ENCODE measurements around the gene PDE4D. TPM values are rescaled to one million over a fixed set of nuclear protein-coding genes. Genes with fewer than 3 reads are reported as not detected.

PDE4D gene
- polyA plus RNA-seq, 3 donors = 1.3 to 22.7 (median 11.0) TPM

- 90 to 95% (median 92%) methylated on average over 1 of the region's 1 CpG for WGBS, 3 donors
- no peak overlapping the region for H3K27ac ChIP-seq (ENCODE audit: low read depth, low read length)
Measured at GRCh38 chr5:59843511-59844213, 49.9 kb downstream of the PDE4D start.

GRCh38 chr5:59842999-59843398 is 50.5 kb downstream of the PDE4D start:
- no peak overlapping the region for H3K27ac ChIP-seq (ENCODE audit: low read depth, low read length)
- 14 to 46% (median 23%) methylated on average over 1 of the region's 1 CpG for WGBS, 3 donors

GRCh38 chr5:59840200-59840601 is 53.3 kb downstream of the PDE4D start:
- 40 to 68% (median 66%) methylated on average over 3 of the region's 3 CpGs for WGBS, 3 donors
- H3K27ac ChIP-seq (ENCODE audit: low read depth, low read length) = no peak overlapping the region

GRCh38 chr5:59838989-59839388 is 54.5 kb downstream of the PDE4D start:
- no peak overlapping the region for H3K27ac ChIP-seq (ENCODE audit: low read depth, low read length)
- WGBS, 3 donors = 80 to 95% (median 88%) methylated on average over 2 of the region's 2 CpGs

- 58 to 71% (median 66%) methylated on average over 2 of the region's 2 CpGs for WGBS, 3 donors
Measured at GRCh38 chr5:59838067-59838466, 55.5 kb downstream of the PDE4D start.

GRCh38 chr5:59837071-59837470 is 56.5 kb downstream of the PDE4D start:
- H3K27ac ChIP-seq (ENCODE audit: low read depth, low read length) = no peak overlapping the region
- 59 to 95% (median 67%) methylated on average over 1 of the region's 1 CpG for WGBS, 3 donors

More at GRCh38 chr5:59838067-59838466, 55.5 kb downstream of the PDE4D start:
- no peak overlapping the region for H3K27ac ChIP-seq (ENCODE audit: low read depth, low read length)

- no peak overlapping the region for H3K27ac ChIP-seq (ENCODE audit: low read depth, low read length)
- WGBS, 3 donors = 78 to 89% (median 84%) methylated on average over 3 of the region's 3 CpGs
Measured at GRCh38 chr5:59835800-59836199, 57.7 kb downstream of the PDE4D start.

GRCh38 chr5:59833448-59833847 is 60.1 kb downstream of the PDE4D start:
- WGBS, 3 donors = 74 to 82% (median 80%) methylated on average over 4 of the region's 4 CpGs

GRCh38 chr5:59832577-59833301 is 60.8 kb downstream of the PDE4D start:
- WGBS, 3 donors = 66 to 82% (median 72%) methylated on average over 7 of the region's 7 CpGs
- H3K27ac ChIP-seq (ENCODE audit: low read depth, low read length) = no peak overlapping the region

More at GRCh38 chr5:59833448-59833847, 60.1 kb downstream of the PDE4D start:
- no peak overlapping the region for H3K27ac ChIP-seq (ENCODE audit: low read depth, low read length)

GRCh38 chr5:59831326-59832010 is 62.1 kb downstream of the PDE4D start:
- no peak overlapping the region for H3K27ac ChIP-seq (ENCODE audit: low read depth, low read length)
- 66 to 78% (median 66%) methylated on average over 4 of the region's 4 CpGs for WGBS, 3 donors

GRCh38 chr5:59830536-59831200 is 62.9 kb downstream of the PDE4D start:
- WGBS, 3 donors = 64 to 80% (median 69%) methylated on average over 2 of the region's 2 CpGs
- no peak overlapping the region for H3K27ac ChIP-seq (ENCODE audit: low read depth, low read length)

- H3K27ac ChIP-seq (ENCODE audit: low read depth, low read length) = no peak overlapping the region
- 92 to 96% (median 94%) methylated on average over 2 of the region's 2 CpGs for WGBS, 3 donors
Measured at GRCh38 chr5:59829922-59830321, 63.6 kb downstream of the PDE4D start.

GRCh38 chr5:59829386-59829785 is 64.1 kb downstream of the PDE4D start:
- 24 to 52% (median 29%) methylated on average over 1 of the region's 1 CpG for WGBS, 3 donors
- H3K27ac ChIP-seq (ENCODE audit: low read depth, low read length) = no peak overlapping the region

GRCh38 chr5:59828623-59829022 is 64.9 kb downstream of the PDE4D start:
- 74 to 83% (median 77%) methylated on average over 3 of the region's 3 CpGs for WGBS, 3 donors

GRCh38 chr5:59826996-59827395 is 66.5 kb downstream of the PDE4D start:
- whole genome bisulfite sequencing, 3 donors = 47 to 90% (median 75%) methylated on average over 1 of the region's 1 CpG
- H3K27ac ChIP-seq (ENCODE audit: low read depth, low read length) = no peak overlapping the region

More at GRCh38 chr5:59828623-59829022, 64.9 kb downstream of the PDE4D start:
- H3K27ac ChIP-seq (ENCODE audit: low read depth, low read length) = no peak overlapping the region

- WGBS, 3 donors = 44 to 77% (median 58%) methylated on average over 2 of the region's 2 CpGs
- H3K27ac ChIP-seq (ENCODE audit: low read depth, low read length) = no peak overlapping the region
Measured at GRCh38 chr5:59823420-59823819, 70.1 kb downstream of the PDE4D start.

GRCh38 chr5:59819806-59820205 is 73.7 kb downstream of the PDE4D start:
- no peak overlapping the region for H3K27ac ChIP-seq (ENCODE audit: low read depth, low read length)
- 68 to 78% (median 72%) methylated on average over 3 of the region's 3 CpGs for WGBS, 3 donors

GRCh38 chr5:59817536-59817935 is 76.0 kb downstream of the PDE4D start:
- no peak overlapping the region for H3K27ac ChIP-seq (ENCODE audit: low read depth, low read length)
- 94 to 99% (median 96%) methylated on average over 6 of the region's 6 CpGs for WGBS, 3 donors

Data from adipose tissue (tissue), 3 donors.